GM10248 (cell line): ENCODE results near the gene NRXN2.

Experiments
- CTCF ChIA-PET: fragments of 300-600 bp; sonication (Branson Sonifier 250); formaldehyde crosslinking; extraction: SDS; loops from one replicate; lab custom pipeline; 2021; ENCODE audit warnings: antibody characterized with exemption; lab: Yijun Ruan, JAX
- POLR2A ChIA-PET: fragments of 350-650 bp; sonication (Branson Sonifier 250); formaldehyde crosslinking; extraction: SDS; loops from one replicate; lab custom pipeline; 2020; ENCODE audit warnings: antibody characterized with exemption; lab: Yijun Ruan, JAX
- DNase-seq: peaks from one replicate; pipeline ENCODE4 v3.0.0; 2012; ENCODE audit errors: extremely low spot score
- TF ChIP-seq, protein P1 (sequence below): IDR thresholded peaks from 2 replicates; pipeline ENCODE4 v1.5.1; 2012; ENCODE audit warnings: mild to moderate bottlenecking, low read depth; ENCODE audit errors: extremely low read depth, missing control alignments, control extremely low read depth

The NRXN2 gene

DNA sequence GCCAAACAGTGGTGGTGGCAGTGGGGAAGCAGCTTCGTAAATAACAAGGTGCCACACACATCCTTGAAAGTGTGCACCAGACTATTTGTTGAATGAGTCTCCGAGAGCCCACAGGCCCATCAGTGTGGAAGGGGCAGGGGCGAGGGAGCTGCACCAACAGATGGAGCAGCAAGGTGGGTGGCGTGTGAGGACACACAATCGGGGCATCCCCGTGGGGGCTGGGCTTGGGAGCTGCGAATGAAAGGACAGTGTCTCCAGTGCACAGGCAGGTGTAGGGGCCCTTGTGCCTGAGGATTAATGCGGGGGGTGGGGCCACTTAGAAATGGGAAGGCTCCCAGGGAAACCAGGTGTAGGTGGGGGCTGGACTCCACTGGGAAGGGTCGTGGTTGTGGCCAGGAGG is 2.8 kb downstream of the NRXN2 start:
- ChIA-PET POLR2A (no interaction called here), CTCF (interaction anchor here (1.1 to 5.5 kb wide), 3 partner anchors 16 to 68 kb away, joined by 3 to 30 read pairs (median 4); no protein-coding TSS in a partner anchor)
- no peak for DNase-seq
- TF ChIP-seq, protein P1, sequence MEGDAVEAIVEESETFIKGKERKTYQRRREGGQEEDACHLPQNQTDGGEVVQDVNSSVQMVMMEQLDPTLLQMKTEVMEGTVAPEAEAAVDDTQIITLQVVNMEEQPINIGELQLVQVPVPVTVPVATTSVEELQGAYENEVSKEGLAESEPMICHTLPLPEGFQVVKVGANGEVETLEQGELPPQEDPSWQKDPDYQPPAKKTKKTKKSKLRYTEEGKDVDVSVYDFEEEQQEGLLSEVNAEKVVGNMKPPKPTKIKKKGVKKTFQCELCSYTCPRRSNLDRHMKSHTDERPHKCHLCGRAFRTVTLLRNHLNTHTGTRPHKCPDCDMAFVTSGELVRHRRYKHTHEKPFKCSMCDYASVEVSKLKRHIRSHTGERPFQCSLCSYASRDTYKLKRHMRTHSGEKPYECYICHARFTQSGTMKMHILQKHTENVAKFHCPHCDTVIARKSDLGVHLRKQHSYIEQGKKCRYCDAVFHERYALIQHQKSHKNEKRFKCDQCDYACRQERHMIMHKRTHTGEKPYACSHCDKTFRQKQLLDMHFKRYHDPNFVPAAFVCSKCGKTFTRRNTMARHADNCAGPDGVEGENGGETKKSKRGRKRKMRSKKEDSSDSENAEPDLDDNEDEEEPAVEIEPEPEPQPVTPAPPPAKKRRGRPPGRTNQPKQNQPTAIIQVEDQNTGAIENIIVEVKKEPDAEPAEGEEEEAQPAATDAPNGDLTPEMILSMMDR = no peak

DNA sequence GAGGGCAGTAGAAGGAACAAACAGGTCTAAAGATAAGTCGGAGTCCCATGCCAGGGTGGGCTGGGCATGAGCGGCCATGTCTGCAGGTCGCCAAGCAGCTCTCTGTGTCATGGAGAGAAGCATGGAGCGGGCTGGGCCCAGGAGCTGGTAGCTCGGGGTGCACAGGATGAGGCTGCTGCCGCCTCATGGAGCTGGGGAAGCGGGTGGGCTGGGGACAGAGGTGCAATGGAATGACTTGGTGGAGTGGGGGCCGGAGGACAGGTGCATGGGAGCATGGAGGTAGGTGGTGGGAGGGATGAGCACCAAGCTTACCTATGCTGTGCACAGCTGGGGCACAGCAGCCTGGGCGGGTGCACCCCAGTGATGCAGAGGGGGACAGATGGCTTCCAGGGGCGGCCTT is 3.6 kb downstream of the NRXN2 start:
- TF ChIP-seq, protein P1 = no peak
- DNase-seq = no peak
- ChIA-PET CTCF (interaction anchor here (1.1 to 5.5 kb wide), 6 partner anchors 15 to 70 kb away, joined by 3 to 30 read pairs (median 3); no protein-coding TSS in a partner anchor), POLR2A (interaction anchor here (0.6 kb wide), 1 partner anchor 394 kb away, joined by 6 read pairs; no protein-coding TSS in a partner anchor)

DNA sequence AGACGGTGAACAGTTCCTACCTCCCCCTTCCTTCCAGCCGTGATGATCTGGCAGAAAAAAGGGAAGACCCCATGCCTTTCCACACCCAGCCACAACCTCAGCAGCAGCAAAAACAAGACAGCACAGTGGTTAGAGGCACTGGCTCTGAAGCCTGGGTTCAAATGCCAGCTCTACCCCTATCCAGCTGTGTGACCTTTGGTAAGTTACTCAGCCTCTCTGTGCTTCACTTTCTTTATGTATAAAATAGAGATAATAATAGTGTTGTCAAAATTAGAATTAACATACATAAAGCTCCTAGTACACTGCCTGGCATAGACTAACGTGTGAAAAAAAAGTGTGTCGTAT is 4.2 kb downstream of the NRXN2 start:
- CTCF ChIA-PET = interaction anchor here (1.1 to 5.5 kb wide), 4 partner anchors 15 to 69 kb away, joined by 3 to 30 read pairs (median 3); no protein-coding TSS in a partner anchor

DNA sequence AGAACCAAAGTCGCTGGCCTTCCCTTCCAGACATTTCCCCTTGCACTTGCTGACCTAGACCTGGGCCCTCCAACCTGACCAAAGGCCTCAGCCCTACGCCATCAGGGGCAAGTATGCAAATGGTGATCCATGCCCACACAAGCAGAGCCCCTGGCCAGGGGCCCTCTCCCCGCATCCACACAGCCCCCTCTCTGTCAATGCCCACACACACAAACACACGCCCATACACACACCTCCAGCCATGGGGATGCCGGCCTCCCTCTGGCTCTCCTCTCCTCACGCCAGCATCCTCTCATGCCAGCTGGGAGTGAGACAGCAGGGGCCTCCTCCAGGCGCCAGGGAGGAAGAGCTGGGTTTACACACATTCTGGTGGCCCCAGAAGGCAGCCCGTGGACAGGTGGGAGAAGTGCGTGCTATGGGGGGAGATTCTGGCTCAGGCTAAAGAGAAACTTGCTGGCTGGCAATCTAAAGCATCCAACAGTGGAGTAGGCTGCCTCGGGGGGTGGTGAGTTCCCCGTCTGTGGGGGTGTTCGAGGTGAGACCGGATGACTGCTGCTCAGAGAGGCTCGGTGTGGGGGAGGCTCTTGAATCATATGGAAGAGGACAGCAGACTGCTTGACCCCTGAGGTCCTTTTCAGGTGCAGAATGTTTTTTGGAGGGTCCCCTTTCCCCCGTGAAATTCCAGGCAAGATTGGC is 4.8 kb downstream of the NRXN2 start:
- DNase-seq = no peak
- POLR2A ChIA-PET = no interaction called here
- CTCF ChIA-PET = interaction anchor here (1.1 to 5.5 kb wide), 3 partner anchors 16 to 29 kb away, joined by 3 to 30 read pairs (median 4); partner anchors contain the start of gene RASGRP2
- TF ChIP-seq, protein P1 = no peak

More for the DNA sequence above, 4.2 kb downstream of the NRXN2 start:
- TF ChIP-seq, protein P1 = no peak
- no peak for DNase-seq
- POLR2A ChIA-PET = interaction anchor here (0.6 kb wide), 1 partner anchor 393 kb away, joined by 6 read pairs; no protein-coding TSS in a partner anchor

DNA sequence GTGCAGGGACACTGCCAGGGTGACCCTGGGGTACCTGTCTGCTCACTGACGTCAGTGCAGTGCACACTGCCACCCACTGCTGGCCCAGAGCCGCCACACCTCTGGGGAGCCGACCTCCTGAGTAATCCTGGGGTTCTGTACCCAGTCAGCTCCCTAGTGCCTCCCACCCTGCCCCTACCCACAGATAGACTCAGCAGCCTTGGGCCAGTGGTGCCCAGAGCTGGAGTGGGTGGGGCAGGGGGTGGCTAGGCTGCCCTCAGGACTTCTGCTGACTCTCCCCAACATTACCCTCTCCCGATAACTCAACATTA is 5.8 kb downstream of the NRXN2 start:
- ChIA-PET CTCF (interaction anchor here (1.3 to 5.5 kb wide), 3 partner anchors 10 to 28 kb away, joined by 3 to 30 read pairs (median 4); partner anchors contain the start of gene RASGRP2), POLR2A (no interaction called here)
- no peak for DNase-seq
- TF ChIP-seq, protein P1 = no peak

DNA sequence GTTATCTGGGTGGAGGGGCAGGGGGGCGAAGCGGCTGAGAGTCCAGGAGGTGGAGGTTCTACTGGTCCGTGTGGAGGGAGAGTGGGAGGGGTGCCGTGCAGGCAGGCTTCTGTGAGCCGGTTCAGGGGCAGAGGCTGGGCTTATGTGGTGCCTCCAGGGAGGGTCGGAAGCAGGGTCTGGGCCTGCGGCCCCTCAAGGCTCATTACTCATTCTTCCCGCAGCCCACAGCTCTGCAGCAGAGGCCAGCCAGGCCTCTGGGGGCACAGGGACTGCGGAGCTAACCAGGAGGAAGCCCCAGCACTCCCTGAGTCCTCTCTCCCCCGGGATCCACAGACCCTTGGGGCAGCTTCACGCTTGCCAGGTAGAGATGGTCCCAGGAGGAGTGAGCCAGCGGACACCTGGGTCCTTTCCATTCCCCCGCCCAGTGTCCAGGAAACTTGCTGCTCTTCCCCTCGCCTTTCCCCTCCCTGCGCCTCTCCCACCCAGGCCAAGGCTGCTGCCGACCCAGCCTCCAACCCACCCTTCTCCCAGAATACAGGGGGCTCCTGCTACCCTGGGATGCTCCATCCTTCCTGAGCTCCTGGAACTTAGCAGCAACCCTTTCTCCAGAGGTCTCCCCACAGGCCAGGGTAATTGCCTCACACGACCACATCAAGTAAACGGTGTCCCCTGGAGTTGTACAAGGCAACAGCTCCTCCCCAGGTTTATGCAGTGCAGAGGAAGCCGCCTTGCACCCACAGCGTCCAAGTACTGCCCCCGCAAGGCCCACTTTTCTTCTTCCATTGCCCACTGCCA is 6.3 kb downstream of the NRXN2 start:
- POLR2A ChIA-PET = no interaction called here
- TF ChIP-seq, protein P1 = no peak
- DNase-seq = no peak
- CTCF ChIA-PET = interaction anchor here (1.3 to 5.5 kb wide), 3 partner anchors 10 to 28 kb away, joined by 3 to 30 read pairs (median 4); partner anchors contain the start of gene RASGRP2
